PC-3 (cell line): ENCODE data around the gene MPND.

Experiments used
- CTCF ChIP-seq: fragments of 300-600 bp; sonication (generic); conservative IDR thresholded peaks from 2 replicates; pipeline ENCODE4 v1.5.1; 2017; ENCODE audit warnings: antibody characterized with exemption, low read depth, mild to moderate bottlenecking, low read length
- EZH2phosphoT487 ChIP-seq: fragments of 300-600 bp; sonication (generic); IDR thresholded peaks from 2 replicates; pipeline ENCODE4 v1.6.1; 2018; ENCODE audit warnings: mild to moderate bottlenecking, antibody characterized with exemption, low read length, borderline replicate concordance

- TF ChIP-seq CTCF, result no peak
- no peak for TF ChIP-seq EZH2phosphoT487
Observed at GRCh38 chr19:4361152-4362046, 18.0 kb downstream of the MPND start.
